Inferior parietal cortex (tissue), 1 donor: ENCODE measurements around the gene HPSE2.
"Not testable (repeated sequence)": the region's sequence is repeated elsewhere in the genome, so short reads cannot be mapped to it uniquely, and the experiment has no call there.

Experiments
- DNase-seq: peaks from one replicate; pipeline ENCODE4 v3.0.0-alpha.2; 2016; ENCODE audit errors: extremely low spot score

HPSE2 gene

GRCh38 chr10:98920360-98920759 lies 315.3 kb downstream of the HPSE2 start:
- no peak for DNase-seq

GRCh38 chr10:98919899-98920298 lies 315.8 kb downstream of the HPSE2 start:
- no peak for DNase-seq

- no peak for DNase-seq
Measured at GRCh38 chr10:98917828-98918227, 317.8 kb downstream of the HPSE2 start.

GRCh38 chr10:98916526-98917125 lies 319.0 kb downstream of the HPSE2 start:
- DNase-seq = no peak

GRCh38 chr10:98915911-98916310 lies 319.7 kb downstream of the HPSE2 start:
- DNase-seq = no peak

- no peak for DNase-seq
Measured at GRCh38 chr10:98910546-98910945, 325.1 kb downstream of the HPSE2 start.

- DNase-seq = peak; percentile 13
Measured at GRCh38 chr10:98910048-98910447, 325.6 kb downstream of the HPSE2 start.

GRCh38 chr10:98908868-98909267 lies 326.8 kb downstream of the HPSE2 start:
- DNase-seq = no peak

- DNase-seq = not testable (repeated sequence)
Measured at GRCh38 chr10:98908247-98908646, 327.4 kb downstream of the HPSE2 start.

- no peak for DNase-seq
Measured at GRCh38 chr10:98901441-98902110, 334.1 kb downstream of the HPSE2 start.

- no peak for DNase-seq
Measured at GRCh38 chr10:98899018-98899417, 336.6 kb downstream of the HPSE2 start.

GRCh38 chr10:98892523-98892922 lies 343.1 kb downstream of the HPSE2 start:
- no peak for DNase-seq

GRCh38 chr10:98886686-98887085 lies 349.0 kb downstream of the HPSE2 start:
- DNase-seq = no peak

GRCh38 chr10:98885378-98885777 lies 350.3 kb downstream of the HPSE2 start:
- no peak for DNase-seq

- no peak for DNase-seq
Measured at GRCh38 chr10:98881789-98882188, 353.9 kb downstream of the HPSE2 start.

- no peak for DNase-seq
Measured at GRCh38 chr10:98880971-98881370, 354.7 kb downstream of the HPSE2 start.

- DNase-seq = no peak
Measured at GRCh38 chr10:98878921-98879320, 356.7 kb downstream of the HPSE2 start.

- DNase-seq = no peak
Measured at GRCh38 chr10:98878418-98878817, 357.2 kb downstream of the HPSE2 start.

- DNase-seq = no peak
Measured at GRCh38 chr10:98861962-98862361, 373.7 kb downstream of the HPSE2 start.

- no peak for DNase-seq
Measured at GRCh38 chr10:98858525-98858924, 377.1 kb downstream of the HPSE2 start.

- no peak for DNase-seq
Measured at GRCh38 chr10:98855403-98856189, 380.1 kb downstream of the HPSE2 start.

GRCh38 chr10:98852686-98853085 lies 383.0 kb downstream of the HPSE2 start:
- no peak for DNase-seq

- DNase-seq = no peak
Measured at GRCh38 chr10:98848361-98848760, 387.3 kb downstream of the HPSE2 start.
